GM12873 (cell line): Measurements from ENCODE around the gene KRT82.

Experiments
- CTCF ChIP-seq: IDR thresholded peaks from 2 replicates; pipeline ENCODE4 v1.5.1; 2012; ENCODE audit warnings: low read depth, mild to moderate bottlenecking, moderate library complexity, low read length, control low read depth; ENCODE audit not compliant: insufficient read depth; ENCODE audit errors: missing control alignments

KRT82 gene

GRCh38 chr12:52387859-52388258, 18.3 kb downstream of the KRT82 start:
- TF ChIP-seq CTCF, result no peak

GRCh38 chr12:52385226-52385702, 20.9 kb downstream of the KRT82 start, which contains the start of gene KRT84:
TSS of gene KRT84 (minus strand) at chr12:52385652. CDS start at chr12:52385585, 67 bp downstream.
- no peak for TF ChIP-seq CTCF

- TF ChIP-seq CTCF, result no peak
Measured at GRCh38 chr12:52383331-52383730, 22.8 kb downstream of the KRT82 start.

GRCh38 chr12:52382854-52383253, 23.3 kb downstream of the KRT82 start:
- TF ChIP-seq CTCF, result no peak

DNA sequence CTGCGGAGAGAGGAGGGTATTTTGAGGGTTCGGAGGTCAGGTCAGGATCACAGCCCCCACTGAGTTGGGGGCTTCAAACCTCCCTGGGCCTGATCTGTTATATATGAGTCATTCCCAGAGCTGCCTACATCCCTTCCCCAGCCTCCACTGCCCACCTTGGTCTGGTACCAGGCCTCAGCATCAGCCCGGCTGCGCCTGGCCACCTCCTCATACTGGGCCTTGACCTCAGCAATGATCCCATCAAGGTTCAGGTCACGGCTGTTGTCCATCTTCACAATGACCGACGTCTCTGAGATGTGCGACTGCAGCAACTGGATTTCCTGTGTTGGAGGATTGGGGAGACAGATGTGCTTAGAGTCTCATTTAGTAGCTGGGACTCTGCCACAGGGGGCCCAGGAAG, 24.9 kb downstream of the KRT82 start:
- no peak for TF ChIP-seq CTCF

- peak; percentile 57 for TF ChIP-seq CTCF
Measured at GRCh38 chr12:52380271-52380694, 25.9 kb downstream of the KRT82 start.

DNA sequence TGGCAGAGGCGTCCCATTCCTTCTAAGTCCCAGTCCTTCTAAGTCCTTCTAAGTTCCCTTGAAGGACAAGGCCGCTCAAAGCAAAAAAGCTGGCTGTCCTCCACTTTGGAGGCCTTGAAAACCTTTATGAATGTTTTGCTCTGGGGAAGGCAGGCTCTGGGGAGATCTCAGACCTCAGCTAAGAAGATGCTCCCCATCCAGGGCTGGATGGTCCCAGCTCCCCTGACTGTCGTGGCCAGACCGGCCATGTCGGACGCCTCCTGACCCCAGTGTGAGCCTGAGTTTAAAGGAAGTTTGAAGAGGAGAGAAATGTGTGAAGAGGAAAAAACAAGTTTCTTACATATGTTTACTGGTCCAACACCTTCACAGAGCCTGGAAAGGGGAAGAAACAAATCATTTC, 26.6 kb downstream of the KRT82 start:
- TF ChIP-seq CTCF, result no peak

DNA sequence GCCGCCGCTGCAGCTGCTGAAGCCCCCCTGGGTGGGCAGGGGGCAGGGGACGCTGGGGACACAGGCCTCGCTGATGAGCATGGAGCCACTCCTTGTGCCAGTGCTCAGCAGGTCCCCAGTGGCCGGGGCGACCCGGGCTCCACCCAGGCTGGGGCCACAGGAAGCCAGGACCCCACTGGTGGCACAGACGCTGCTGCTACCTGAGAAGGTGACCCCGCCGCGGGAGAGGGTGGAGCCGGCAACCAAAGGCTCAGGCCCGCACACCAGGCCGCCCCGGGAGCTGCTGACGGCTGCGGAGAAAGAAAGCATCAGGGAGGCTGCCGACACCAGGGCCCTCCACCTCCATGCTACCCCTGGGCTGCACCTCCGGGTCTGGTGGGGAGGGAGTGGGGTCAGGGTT, 28.0 kb downstream of the KRT82 start:
- TF ChIP-seq CTCF, result no peak
